ENCODE measurements around the gene MYO18B. TPM values are rescaled to one million over a fixed set of nuclear protein-coding genes. Genes with fewer than 3 reads are reported as not detected.
A peak's percentile ranks its signal among the peaks of the same experiment; 100 is the strongest.

MYO18B gene
- total RNA-seq, 1 experiment from 2014 or later = 0.05 TPM

GRCh38 chr22:25892678-25893077 is 150.7 kb downstream of the MYO18B start:
- no peak overlapping the region for H3K4me3 ChIP-seq (replicated peaks in 1 of 2; ENCODE audit: low read depth in 1 of 2, low read length in 2 of 2)
- H3K9me3 ChIP-seq (ENCODE audit: control insufficient read depth in 1 of 2, insufficient read depth in 1 of 2, low read depth in 1 of 2, low read length in 2 of 2) = no peaks in the 10 kb centered on the region
- POLR2A ChIA-PET = no interaction called here
- RAD21 ChIA-PET (ENCODE audit: low non-redundant PET in 1 of 2, low total read pairs in 2 of 2, uncharacterized antibody in 2 of 2, unreplicated experiment in 2 of 2) = no interaction called here
- H3K4me1 ChIP-seq (ENCODE audit: control insufficient read depth in 1 of 2, insufficient read depth in 2 of 2, low read length in 2 of 2) = no peaks in the 10 kb centered on the region
- CTCF ChIA-PET = no interaction called here
- no peaks in the 10 kb centered on the region for H4K20me1 ChIP-seq (ENCODE audit: insufficient read depth)
- H2AFZ ChIP-seq (ENCODE audit: low read depth, low read length, poor library complexity, severe bottlenecking) = no peak overlapping the region
- no peak overlapping the region for H3K9ac ChIP-seq (ENCODE audit: low read length)
- H3K9me2 ChIP-seq (ENCODE audit: insufficient read depth) = no peaks in the 10 kb centered on the region
- no peaks in the 10 kb centered on the region for H3K79me2 ChIP-seq (ENCODE audit: insufficient read depth, low read length)
- ATAC-seq = no peak
- DNase-seq (ENCODE audit: low read depth, low spot score) = no peak
- H3K27me3 ChIP-seq (ENCODE audit: insufficient read depth, low read length) = peaks cover 37% of the 10 kb centered on the region
- intact Hi-C loops (cut with micrococcal nuclease) = no loop called here
- TF ChIP-seq CTCF (IDR thresholded peaks at IDR 0.05 in 2 of 3, conservative IDR thresholded peaks at IDR 0.05 in 1 of 3; ENCODE audit: borderline replicate concordance in 1 of 3, insufficient read depth in 1 of 3, low read depth in 2 of 3, low read length in 2 of 3) (peak in 1 of 3 experiments; percentile 22; a peak in 1 of 6 replicates), YY1 (IDR thresholded peaks at IDR 0.05; ENCODE audit: extremely low read depth, insufficient replicate concordance, low read depth, low read length) (no peak)
- BruUV-seq (replicated peaks) = no TSS peak
- H3K27ac ChIP-seq (ENCODE audit: low read depth, low read length) = no peak overlapping the region
- H3K4me2 ChIP-seq (ENCODE audit: low read length) = no peak overlapping the region
- no peaks in the 10 kb centered on the region for H3K36me3 ChIP-seq (ENCODE audit: control insufficient read depth in 1 of 2, insufficient read depth in 2 of 2, low read length in 2 of 2)

GRCh38 chr22:25895678-25896077 is 153.7 kb downstream of the MYO18B start:
- DNase-seq (ENCODE audit: low read depth, low spot score) (no peak), ATAC-seq (no peak)
- no peak overlapping the region for H3K27ac ChIP-seq (ENCODE audit: low read depth, low read length)
- intact Hi-C loops (cut with micrococcal nuclease) = loop anchor here (1.0 kb wide), 1 partner anchor 436 kb away; no protein-coding TSS in a partner anchor
- no TSS peak for BruUV-seq (replicated peaks)
- no peaks in the 10 kb centered on the region for H3K36me3 ChIP-seq (ENCODE audit: control insufficient read depth in 1 of 2, insufficient read depth in 2 of 2, low read length in 2 of 2)
- POLR2A ChIA-PET = no interaction called here
- no peaks in the 10 kb centered on the region for H3K79me2 ChIP-seq (ENCODE audit: insufficient read depth, low read length)
- RAD21 ChIA-PET (ENCODE audit: low non-redundant PET in 1 of 2, low total read pairs in 2 of 2, uncharacterized antibody in 2 of 2, unreplicated experiment in 2 of 2) = no interaction called here
- H3K4me1 ChIP-seq (ENCODE audit: control insufficient read depth in 1 of 2, insufficient read depth in 2 of 2, low read length in 2 of 2) = no peaks in the 10 kb centered on the region
- peaks cover 7% of the 10 kb centered on the region for H3K27me3 ChIP-seq (ENCODE audit: insufficient read depth, low read length)
- H3K9me2 ChIP-seq (ENCODE audit: insufficient read depth) = no peaks in the 10 kb centered on the region
- no peaks in the 10 kb centered on the region for H3K9me3 ChIP-seq (ENCODE audit: control insufficient read depth in 1 of 2, insufficient read depth in 1 of 2, low read depth in 1 of 2, low read length in 2 of 2)
- no peak overlapping the region for H2AFZ ChIP-seq (ENCODE audit: low read depth, low read length, poor library complexity, severe bottlenecking)
- H3K4me2 ChIP-seq (ENCODE audit: low read length) = no peak overlapping the region
- TF ChIP-seq ZNF274 (IDR thresholded peaks at IDR 0.05; ENCODE audit: low read depth, low read length) (no peak), RAD21 (IDR thresholded peaks at IDR 0.05; ENCODE audit: low read depth) (no peak)
- no peaks in the 10 kb centered on the region for H4K20me1 ChIP-seq (ENCODE audit: insufficient read depth)
- no peak overlapping the region for H3K9ac ChIP-seq (ENCODE audit: low read length)
- CTCF ChIA-PET = interaction anchor here (1.0 to 2.4 kb wide), 3 partner anchors 9 to 436 kb away, joined by 4 to 23 read pairs (median 5); no protein-coding TSS in a partner anchor
- no peak overlapping the region for H3K4me3 ChIP-seq (replicated peaks in 1 of 2; ENCODE audit: low read depth in 1 of 2, low read length in 2 of 2)
